Measurements from ENCODE around the gene RASIP1. TPM values are rescaled to one million over a fixed set of nuclear protein-coding genes. Genes with fewer than 3 reads are reported as not detected.
A peak's percentile ranks its signal among the peaks of the same experiment; 100 is the strongest.
"Not testable (repeated sequence)": the region's sequence is repeated elsewhere in the genome, so short reads cannot be mapped to it uniquely, and the experiment has no call there.

The RASIP1 gene
- total RNA-seq, 1 experiment from 2014 or later = 1.5 TPM

DNA sequence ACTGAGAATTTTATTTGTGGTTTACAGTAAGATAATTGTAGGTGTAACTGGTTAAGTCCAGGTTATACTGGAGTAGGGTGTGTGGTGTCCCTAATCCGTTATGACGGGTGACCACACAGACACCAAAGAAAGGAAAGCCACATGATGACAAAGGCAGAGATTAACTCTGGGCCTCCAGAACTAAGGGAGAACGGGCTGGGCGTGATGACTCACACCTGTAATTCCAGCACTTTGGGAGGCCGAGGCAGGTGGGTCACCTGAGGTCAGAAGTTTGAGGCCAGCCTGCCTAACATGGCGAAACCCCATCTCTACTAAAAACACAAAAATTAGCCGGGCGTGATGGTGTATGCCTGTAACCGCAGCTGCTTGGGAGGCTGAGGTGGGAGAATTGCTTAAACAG lies 54.8 kb downstream of the RASIP1 start:
- Histone ChIP-seq H3K4me1 (peaks cover 41% of the 10 kb centered on the region), H3K4me3 (no peak overlapping the region), H3K27ac (no peak overlapping the region), H3K36me3 (peaks cover 9% of the 10 kb centered on the region; the same call in 1 of the 2 replicates), H3K27me3 (no peaks in the 10 kb centered on the region), H3K9me3 (replicated peaks) (no peaks in the 10 kb centered on the region)
- peak; percentile 27 to 51 for DNase-seq

DNA sequence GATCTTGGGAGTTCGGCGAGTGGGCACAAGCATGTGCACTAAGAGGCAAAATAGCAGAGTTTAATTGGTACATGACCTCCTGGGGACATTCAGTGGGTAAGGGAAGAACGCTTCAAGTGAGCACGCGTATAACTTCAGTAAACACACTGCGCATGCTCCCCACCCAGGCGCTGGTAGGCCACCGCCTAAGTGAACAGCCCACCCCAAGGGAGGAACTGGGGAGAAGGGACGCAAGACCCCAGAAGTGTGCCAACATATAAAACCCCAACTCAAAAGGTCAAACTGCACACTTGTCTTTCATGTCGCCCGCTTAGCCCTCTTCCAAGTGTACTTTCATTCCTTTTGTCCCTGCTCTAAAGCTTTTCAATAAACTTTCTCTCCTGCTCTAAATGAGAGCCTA lies 57.1 kb downstream of the RASIP1 start:
- Histone ChIP-seq H3K4me3 (no peak overlapping the region), H3K9me3 (replicated peaks) (no peaks in the 10 kb centered on the region), H3K27ac (no peak overlapping the region), H3K4me1 (peaks cover 44% of the 10 kb centered on the region), H3K36me3 (peaks cover 11% of the 10 kb centered on the region; the same call in 1 of the 2 replicates), H3K27me3 (no peaks in the 10 kb centered on the region)
- no peak for DNase-seq

DNA sequence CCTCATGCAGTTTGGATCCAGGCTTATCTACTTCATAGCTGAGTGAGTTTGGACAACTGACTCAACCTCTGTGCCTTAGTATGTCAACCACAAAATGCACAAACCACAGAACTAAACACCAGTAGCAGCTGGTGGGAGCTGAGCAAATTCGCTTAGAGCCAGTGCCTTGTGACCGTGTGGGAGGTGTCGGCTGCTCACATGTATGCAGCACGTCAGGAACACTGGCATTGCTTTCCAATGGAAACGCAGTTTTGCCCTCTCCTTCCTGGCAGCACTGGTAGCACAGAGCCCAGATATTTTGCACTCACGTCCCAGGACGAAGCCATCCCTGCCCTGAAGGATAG lies 59.3 kb downstream of the RASIP1 start:
- no peak overlapping the region for H3K4me3 ChIP-seq
- peaks cover 40% of the 10 kb centered on the region for H3K4me1 ChIP-seq
- H3K9me3 ChIP-seq (replicated peaks) = no peaks in the 10 kb centered on the region
- H3K27me3 ChIP-seq = no peaks in the 10 kb centered on the region
- peaks cover 11% of the 10 kb centered on the region; the same call in 1 of the 2 replicates for H3K36me3 ChIP-seq
- peak overlapping the region; percentile 51 for H3K27ac ChIP-seq
- peak; percentile 91 to 94 for DNase-seq

DNA sequence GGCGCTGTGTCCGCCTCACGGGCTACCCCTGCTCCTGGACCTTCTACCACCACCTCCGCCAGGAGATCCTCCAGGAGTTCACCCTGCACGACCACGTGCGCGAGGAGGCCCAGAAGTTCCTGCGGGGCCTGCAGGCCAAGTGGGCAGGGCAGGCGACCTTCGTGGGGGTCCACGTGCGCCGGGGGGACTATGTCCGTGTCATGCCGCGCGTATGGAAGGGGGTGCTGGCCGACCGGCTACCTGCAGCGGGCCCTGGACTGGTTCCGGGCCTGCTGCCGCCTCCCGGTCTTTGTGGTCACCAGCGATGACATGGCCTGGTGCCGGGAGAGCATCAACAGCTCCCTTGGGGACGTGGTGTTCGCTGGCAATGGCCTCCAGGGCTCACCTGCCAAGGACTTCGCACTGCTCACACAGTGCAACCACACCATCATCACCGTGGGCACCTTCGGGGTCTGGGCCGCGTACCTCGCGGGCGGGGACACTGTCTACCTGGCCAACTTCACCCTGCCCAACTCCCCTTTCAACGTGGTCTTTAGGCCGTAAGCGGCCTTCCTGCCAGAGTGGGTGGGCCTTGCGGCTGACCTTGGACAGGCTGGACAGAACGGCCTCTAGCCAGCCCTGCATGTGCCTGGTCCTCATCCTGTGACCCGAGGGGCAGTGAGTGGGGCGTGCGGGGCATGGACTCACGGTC lies 59.8 kb downstream of the RASIP1 start:
- peak overlapping the region; percentile 51 for H3K27ac ChIP-seq
- no peak overlapping the region for H3K4me3 ChIP-seq
- no peak for DNase-seq

DNA sequence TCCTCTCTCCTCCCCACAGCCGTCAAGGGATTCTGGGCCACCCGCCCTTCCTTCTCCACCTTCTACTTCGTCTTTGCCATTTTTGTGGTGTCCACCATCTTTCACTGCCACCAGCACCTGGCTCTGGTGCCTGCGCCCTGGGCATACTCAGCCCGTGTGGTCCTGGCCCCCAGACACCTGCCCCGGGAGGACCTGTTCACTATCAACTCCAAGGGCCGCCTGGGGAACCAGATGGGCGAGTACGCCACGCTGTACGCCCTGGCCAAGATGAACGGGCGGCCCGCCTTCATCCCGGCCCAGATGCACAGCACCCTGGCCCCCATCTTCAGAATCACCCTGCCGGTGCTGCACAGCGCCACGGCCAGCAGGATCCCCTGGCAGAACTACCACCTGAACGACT lies 60.4 kb downstream of the RASIP1 start:
- H3K9me3 ChIP-seq (replicated peaks); H3K27me3 ChIP-seq; H3K27ac ChIP-seq; DNase-seq; H3K4me3 ChIP-seq: not testable (repeated sequence)
- Histone ChIP-seq H3K36me3 (peaks cover 11% of the 10 kb centered on the region; the same call in 1 of the 2 replicates), H3K4me1 (peaks cover 38% of the 10 kb centered on the region)

More for the DNA sequence above, 59.8 kb downstream of the RASIP1 start:
- Histone ChIP-seq H3K4me1 (peaks cover 41% of the 10 kb centered on the region), H3K27me3 (no peaks in the 10 kb centered on the region), H3K36me3 (peaks cover 11% of the 10 kb centered on the region; the same call in 1 of the 2 replicates), H3K9me3 (replicated peaks) (no peaks in the 10 kb centered on the region)

DNA sequence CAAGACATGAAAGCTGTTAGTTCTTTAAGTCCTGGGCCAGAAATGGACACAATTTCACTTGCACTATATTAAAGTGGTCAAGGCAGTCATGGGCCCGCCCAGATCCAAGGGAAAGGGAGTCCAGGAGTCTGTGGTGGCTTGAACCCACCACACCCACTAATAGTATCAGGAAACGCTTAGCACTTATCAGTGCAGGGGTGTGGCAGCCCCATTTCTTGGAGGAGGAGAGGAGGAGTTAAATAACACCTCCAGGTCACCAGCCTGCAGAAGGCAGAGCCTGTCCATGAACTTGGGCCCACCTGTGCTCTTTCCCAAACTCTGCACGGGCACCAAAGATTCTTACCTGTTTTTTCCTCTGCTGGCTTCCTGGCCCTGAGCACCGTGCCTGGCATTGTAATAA lies 62.2 kb downstream of the RASIP1 start:
- Histone ChIP-seq H3K4me3 (no peak overlapping the region), H3K27ac (no peak overlapping the region), H3K36me3 (peaks cover 11% of the 10 kb centered on the region; the same call in 1 of the 2 replicates), H3K27me3 (no peaks in the 10 kb centered on the region), H3K9me3 (replicated peaks) (no peaks in the 10 kb centered on the region), H3K4me1 (peaks cover 27% of the 10 kb centered on the region)
- DNase-seq = no peak

DNA sequence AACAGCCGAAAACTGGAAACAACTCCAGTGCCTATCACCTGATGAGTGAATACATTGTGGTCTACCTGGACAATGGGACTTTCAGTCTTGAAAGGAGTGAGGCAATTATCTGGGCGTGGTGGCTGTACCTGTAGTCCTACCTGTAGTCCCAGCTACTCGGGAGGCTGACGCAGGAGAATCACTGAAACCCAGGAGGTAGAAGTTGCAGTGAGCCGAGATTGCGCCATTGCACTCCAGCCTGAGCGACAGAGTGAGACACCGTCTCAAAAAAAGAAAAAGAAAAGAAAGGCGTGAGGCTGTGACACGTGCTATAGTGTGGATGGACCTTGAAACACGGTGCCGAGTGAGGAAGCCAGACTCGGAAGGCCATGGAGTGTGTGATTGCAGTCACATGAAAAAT lies 63.5 kb downstream of the RASIP1 start:
- no peaks in the 10 kb centered on the region for H3K9me3 ChIP-seq (replicated peaks)
- no peak overlapping the region for H3K27ac ChIP-seq
- H3K4me1 ChIP-seq = peaks cover 24% of the 10 kb centered on the region
- no peak for DNase-seq
- no peaks in the 10 kb centered on the region for H3K27me3 ChIP-seq
- no peak overlapping the region for H3K4me3 ChIP-seq
- H3K36me3 ChIP-seq = peaks cover 5% of the 10 kb centered on the region; the same call in 1 of the 2 replicates

DNA sequence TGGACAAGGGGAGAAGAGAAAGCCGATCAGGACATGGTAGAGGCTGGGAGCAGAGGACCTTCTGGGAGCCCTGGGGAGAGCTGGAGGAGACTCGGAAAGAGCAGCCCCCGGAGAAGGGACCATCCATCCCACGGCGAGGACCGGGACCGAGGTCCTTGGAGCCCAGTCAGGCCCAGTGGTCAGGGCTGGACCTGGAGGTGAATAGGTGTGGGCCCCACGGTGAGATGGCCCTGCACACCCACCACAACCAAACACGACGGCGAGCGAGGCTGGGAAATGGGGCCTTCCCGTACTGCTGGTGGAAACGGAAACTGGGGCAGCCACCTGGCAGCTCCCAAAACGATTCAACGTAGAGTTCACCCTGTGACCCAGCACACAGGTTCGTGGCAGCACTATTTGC lies 63.9 kb downstream of the RASIP1 start:
- H3K4me1 ChIP-seq = peaks cover 20% of the 10 kb centered on the region
- H3K27me3 ChIP-seq = no peaks in the 10 kb centered on the region
- no peak overlapping the region for H3K27ac ChIP-seq
- H3K9me3 ChIP-seq (replicated peaks) = no peaks in the 10 kb centered on the region
- peaks cover 5% of the 10 kb centered on the region; the same call in 1 of the 2 replicates for H3K36me3 ChIP-seq
- H3K4me3 ChIP-seq = no peak overlapping the region
- DNase-seq = no peak

DNA sequence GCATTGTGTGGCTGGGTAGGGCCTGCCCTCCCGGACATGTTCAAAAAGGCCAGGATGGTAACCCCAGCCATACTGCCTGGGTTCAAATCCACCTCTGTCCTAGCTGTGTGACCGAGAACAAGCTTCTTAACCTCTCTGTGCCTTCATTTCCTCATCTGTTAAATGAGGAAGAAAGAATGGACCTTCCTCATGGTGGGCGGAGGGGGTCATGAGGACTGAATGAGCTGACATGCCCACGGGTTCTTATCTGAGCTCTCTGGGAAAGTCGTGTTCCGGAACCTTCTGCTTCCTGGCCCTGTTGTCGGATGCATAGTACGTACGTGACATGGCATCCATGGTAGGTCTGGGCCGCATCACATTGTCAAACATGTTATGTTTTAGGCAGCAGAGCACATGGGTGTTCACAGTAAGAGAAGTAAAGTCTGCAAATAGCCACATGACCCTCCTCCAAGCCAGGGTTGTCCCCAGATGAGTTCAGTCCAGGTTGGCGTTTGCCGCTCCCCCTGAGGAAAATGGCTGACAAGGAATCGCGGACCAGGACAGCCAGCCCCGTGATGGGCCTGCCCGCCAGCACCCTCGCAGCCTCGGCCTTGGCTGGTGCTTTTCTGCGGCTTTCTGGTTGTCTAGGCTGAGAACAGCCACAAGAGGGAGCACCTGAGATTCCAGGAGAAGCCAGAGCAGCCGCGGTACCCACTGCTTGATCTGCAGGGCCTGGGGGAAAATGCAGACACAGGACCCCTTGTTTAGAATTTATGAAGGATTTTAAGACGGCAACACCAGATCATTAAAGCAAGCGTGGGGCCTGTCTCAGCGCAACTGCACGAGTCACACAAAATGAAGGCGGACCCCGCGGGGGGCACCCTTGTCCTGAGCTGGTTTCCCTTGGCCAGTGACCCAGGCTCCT lies 65.2 kb downstream of the RASIP1 start:
- H3K4me1 ChIP-seq = peaks cover 17% of the 10 kb centered on the region
- H3K4me3 ChIP-seq = peak overlapping the region; percentile 65
- no peaks in the 10 kb centered on the region for H3K9me3 ChIP-seq (replicated peaks)
- DNase-seq = peak; percentile 92 to 97
- H3K36me3 ChIP-seq = peaks cover 4% of the 10 kb centered on the region; the same call in 1 of the 2 replicates
- H3K27ac ChIP-seq = peak overlapping the region; percentile 69
- H3K27me3 ChIP-seq = no peaks in the 10 kb centered on the region

DNA sequence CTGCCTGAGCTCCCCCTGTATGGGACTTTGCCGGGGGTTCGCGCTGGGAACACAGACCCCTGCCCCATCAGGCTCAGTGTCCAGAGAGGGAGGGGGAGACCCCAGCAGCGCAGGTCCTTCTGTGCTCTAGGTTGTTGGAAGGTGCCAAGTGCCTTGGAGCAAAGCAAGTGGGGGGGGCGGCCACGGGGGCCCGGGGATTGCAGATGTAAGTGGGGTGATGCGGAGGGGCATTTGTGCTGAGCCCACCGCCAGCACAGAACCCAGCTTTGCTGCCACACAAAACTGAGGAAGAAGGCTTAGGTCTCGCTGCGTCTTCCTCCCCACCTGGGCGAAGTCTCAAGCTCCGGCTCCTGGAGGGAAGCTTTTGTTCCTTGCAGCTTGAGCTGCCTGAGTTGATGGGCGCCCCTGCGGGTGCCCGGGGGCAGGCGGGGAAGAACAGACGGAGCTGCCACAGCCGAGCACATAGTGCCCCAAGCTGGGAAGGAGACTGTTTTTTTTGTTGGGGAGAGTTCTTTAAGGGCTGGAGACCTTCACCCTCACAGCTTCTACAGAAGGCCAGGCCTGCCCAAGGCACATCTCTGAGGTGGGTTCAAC lies 66.1 kb downstream of the RASIP1 start:
- H3K9me3 ChIP-seq (replicated peaks) = no peaks in the 10 kb centered on the region
- peak overlapping the region; percentile 69; the same call in 1 of the 2 replicates for H3K27ac ChIP-seq
- H3K36me3 ChIP-seq = peaks cover 4% of the 10 kb centered on the region
- H3K27me3 ChIP-seq = no peaks in the 10 kb centered on the region
- H3K4me3 ChIP-seq = peak overlapping the region; percentile 65
- DNase-seq = no peak
- peaks cover 17% of the 10 kb centered on the region for H3K4me1 ChIP-seq

DNA sequence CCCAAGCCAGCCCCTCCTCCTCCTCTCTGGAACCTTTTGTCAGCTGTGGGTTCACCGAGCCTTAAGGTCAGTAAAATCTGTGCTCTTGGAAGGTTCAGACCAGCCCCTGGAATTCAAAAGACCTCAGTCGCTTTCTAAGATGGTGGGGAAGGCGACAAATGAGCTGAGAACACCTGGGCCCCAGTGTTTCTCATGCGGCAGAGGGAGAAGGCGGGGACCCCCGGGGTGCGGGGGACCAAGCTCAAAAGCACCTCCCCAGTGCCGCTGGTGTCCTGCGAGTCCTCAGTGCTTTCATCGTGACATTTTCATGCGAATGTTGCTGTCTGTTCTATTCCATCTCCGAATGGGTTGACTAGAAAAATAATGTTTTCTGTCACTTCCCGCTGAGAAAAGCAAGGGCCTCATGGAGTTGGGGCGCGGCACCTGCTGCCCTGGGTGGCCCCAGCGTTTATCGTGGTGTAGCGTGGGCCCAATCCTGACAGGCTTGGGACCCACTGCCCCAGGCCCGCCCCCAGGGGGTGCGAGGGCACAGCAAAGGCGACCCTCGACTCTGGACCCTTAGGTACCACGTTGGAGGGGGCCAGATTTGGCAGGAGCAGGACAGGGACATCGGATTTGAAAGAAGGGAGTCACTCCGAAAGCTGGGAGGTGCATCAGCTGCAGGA lies 66.8 kb downstream of the RASIP1 start:
- no peak for DNase-seq
- peaks cover 17% of the 10 kb centered on the region for H3K4me1 ChIP-seq
- peaks cover 7% of the 10 kb centered on the region for H3K36me3 ChIP-seq
- H3K4me3 ChIP-seq = peak overlapping the region; percentile 65
- H3K27ac ChIP-seq = peak overlapping the region; percentile 69
- no peaks in the 10 kb centered on the region for H3K9me3 ChIP-seq (replicated peaks)
- no peaks in the 10 kb centered on the region for H3K27me3 ChIP-seq

DNA sequence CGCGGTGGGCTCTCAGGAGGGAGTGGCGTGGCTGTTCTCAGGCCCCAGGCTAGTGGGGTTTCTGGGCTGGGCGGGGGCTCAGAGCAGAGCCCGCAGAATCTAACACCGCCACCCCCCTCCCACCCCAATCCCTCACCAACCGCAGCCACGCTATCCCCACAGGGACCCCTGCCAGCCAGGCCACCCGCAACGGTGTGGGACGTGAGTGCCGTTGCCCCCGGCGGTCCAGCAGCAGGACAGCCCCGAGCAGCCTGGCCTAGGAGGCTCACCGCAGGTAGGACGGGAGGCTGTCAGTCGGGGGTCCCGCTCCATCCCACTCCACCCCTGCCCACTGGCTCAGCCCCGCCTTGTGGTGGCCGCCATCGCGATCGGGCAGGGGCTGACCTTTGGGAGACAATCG lies 67.4 kb downstream of the RASIP1 start, which contains the start of gene NTN5:
TSS of gene NTN5 (minus strand) at position 24 of the 400 bp plus-strand sequence. CDS start 2,031 bp downstream, outside the sequence.
- Histone ChIP-seq H3K4me3 (peak within 1 kb of the TSS; percentile 65), H3K4me1 (peaks cover 17% of the 10 kb centered on the region), H3K36me3 (peaks cover 12% of the 10 kb centered on the region), H3K27ac (peak within 1 kb of the TSS; percentile 69), H3K27me3 (no peaks in the 10 kb centered on the region), H3K9me3 (replicated peaks) (no peaks in the 10 kb centered on the region)
- DNase-seq = peak; percentile 78 to 79

DNA sequence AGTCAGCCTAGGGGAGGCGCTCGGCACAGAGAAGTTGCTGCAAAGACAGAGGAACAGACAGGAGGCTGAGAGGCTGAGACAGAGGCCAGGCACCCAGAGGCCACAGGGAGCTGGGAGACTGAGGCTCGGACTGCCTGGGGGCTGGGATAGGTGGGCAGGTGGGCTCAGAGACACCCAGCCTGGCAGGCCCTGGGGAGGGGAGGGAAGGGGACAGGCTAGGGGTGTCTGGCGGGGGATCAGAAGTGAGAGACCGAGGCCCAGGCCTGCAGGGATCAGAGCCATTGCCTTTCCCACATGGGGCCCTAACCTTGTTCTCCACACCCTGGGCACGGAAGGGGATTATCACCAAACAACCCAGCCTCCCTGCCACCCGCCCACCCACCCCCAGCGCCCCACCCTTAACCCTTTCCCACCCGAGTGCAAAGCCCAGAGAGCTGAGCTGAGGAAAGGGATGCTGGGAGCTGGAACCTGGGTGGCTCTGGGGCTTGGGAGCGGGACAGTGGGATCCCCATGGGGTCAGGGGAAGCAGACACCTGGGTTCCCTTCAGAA lies 68.9 kb downstream of the RASIP1 start:
- H3K27ac ChIP-seq = peak overlapping the region; percentile 69
- DNase-seq = peak; percentile 57 to 58
- no peaks in the 10 kb centered on the region for H3K9me3 ChIP-seq (replicated peaks)
- H3K36me3 ChIP-seq = peaks cover 19% of the 10 kb centered on the region
- peak overlapping the region; percentile 65 for H3K4me3 ChIP-seq
- peaks cover 17% of the 10 kb centered on the region for H3K4me1 ChIP-seq
- no peaks in the 10 kb centered on the region for H3K27me3 ChIP-seq
